Measurements from ENCODE around the gene TMEM44.

The TMEM44 gene

GRCh38 chr3:194573680-194574437 is 59.4 kb downstream of the TMEM44 start:
- peak; percentile 75 for TF ChIP-seq CTCF (IDR thresholded peaks at IDR 0.05; ENCODE audit: borderline replicate concordance, insufficient read depth, low read depth, low read length)

GRCh38 chr3:194572944-194573491 is 60.2 kb downstream of the TMEM44 start:
- H3K4me3 ChIP-seq (ENCODE audit: low read depth, low read length): no peak overlapping the region
- TF ChIP-seq CTCF (IDR thresholded peaks at IDR 0.05; ENCODE audit: borderline replicate concordance, insufficient read depth, low read depth, low read length): no peak

More at GRCh38 chr3:194573680-194574437, 59.4 kb downstream of the TMEM44 start:
- H3K4me3 ChIP-seq (ENCODE audit: low read depth, low read length): no peak overlapping the region

DNA sequence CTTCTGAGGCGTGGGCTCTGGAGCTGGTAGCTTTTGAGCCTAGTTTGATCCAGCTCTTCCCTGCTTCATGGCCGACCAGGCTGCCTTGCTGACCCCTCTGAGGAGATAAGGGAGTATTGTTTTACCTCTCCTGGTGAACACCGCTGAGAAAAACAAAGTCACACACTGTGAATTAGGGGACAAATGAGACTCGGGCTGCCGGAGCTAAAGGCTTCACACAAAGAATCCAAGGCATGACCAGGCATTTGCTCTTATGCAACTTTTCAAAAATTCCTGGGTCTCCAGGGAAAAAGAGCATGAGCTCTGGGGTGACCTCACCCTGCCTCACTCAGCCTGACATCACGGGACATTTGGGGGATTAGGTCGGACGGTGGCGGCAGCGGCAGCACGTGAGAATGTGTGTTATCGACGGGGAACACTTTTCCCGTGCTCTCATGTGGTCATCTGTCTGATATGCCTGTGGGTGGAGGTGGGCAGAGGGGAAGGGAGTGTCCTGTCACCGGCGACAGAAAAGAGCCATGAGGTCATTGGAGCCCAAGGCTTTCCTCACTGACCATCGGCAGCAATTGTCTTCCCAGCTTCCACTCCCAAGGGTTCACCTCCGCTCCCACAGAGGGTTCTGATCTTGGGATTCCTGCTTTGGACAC is 61.0 kb downstream of the TMEM44 start:
- no peak overlapping the region for H3K4me3 ChIP-seq (ENCODE audit: low read depth, low read length)
- no peak for TF ChIP-seq CTCF (IDR thresholded peaks at IDR 0.05; ENCODE audit: borderline replicate concordance, insufficient read depth, low read depth, low read length)

DNA sequence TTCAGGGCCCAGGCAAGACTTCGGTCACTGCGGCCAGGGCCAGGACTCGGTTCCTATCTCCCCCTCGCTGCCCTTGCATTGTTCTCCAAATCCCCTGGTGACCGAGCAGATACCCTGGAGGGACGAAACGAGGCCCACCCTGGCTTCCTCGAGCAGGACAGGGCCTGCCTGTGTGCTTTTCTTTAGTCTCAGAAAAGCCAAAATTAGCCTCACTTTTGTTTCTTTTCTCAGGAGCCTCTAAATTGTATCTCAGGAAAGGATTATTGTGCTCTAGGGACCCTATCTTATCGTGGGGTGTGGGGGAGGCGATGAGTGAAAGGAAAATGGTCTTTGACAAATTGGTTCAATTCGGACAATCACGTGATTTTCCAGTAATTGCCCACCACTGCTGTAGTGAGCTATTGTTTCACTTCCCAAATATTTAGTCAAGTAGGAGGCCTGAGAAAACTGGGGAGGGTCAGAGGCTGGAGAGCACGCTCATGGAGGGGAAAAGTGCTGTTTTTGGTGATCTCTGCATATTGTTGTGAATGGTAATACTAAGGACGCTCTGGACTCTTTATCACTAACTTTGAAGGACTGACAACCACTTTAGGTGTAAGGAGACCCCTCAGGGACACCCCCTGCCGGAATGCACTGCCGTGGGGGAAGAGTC is 61.6 kb downstream of the TMEM44 start:
- no peak overlapping the region for H3K4me3 ChIP-seq (ENCODE audit: low read depth, low read length)
- TF ChIP-seq CTCF (IDR thresholded peaks at IDR 0.05; ENCODE audit: borderline replicate concordance, insufficient read depth, low read depth, low read length): no peak

DNA sequence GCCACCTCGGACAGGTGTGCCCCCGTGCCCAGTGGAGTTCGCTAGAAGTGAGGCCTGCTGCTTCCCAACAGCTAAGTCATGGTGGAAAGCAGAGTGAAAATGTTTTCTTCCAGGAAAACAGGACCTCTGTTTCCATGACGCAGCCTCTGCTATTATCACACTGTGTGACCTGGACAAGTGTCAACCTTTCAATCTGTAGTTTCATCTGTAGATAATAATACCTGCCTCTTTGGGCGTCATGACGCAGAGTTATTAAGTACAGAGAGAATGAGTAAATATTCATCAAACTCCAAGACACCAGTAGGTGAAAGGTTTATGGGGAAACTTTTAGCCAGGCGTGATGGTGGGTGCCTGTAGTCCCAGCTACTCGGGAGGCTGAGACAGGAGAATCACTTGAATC is 62.3 kb downstream of the TMEM44 start:
- H3K4me3 ChIP-seq (ENCODE audit: low read depth, low read length): no peak overlapping the region
- TF ChIP-seq CTCF (IDR thresholded peaks at IDR 0.05; ENCODE audit: borderline replicate concordance, insufficient read depth, low read depth, low read length): no peak

- no peak for TF ChIP-seq CTCF (IDR thresholded peaks at IDR 0.05; ENCODE audit: borderline replicate concordance, insufficient read depth, low read depth, low read length)
- no peak overlapping the region for H3K4me3 ChIP-seq (ENCODE audit: low read depth, low read length)
Measured at GRCh38 chr3:194570235-194570634, 63.0 kb downstream of the TMEM44 start.
